HG03108 (cell line): ENCODE results near the gene MTCL3.

ENCODE experiments used
- ATAC-seq: cut with Tn5 transposase; IDR thresholded peaks from one replicate; pipeline ENCODE4 v1.9.1; 2021; ENCODE audit warnings: moderate library complexity; ENCODE audit not compliant: unreplicated experiment

MTCL3 gene

DNA sequence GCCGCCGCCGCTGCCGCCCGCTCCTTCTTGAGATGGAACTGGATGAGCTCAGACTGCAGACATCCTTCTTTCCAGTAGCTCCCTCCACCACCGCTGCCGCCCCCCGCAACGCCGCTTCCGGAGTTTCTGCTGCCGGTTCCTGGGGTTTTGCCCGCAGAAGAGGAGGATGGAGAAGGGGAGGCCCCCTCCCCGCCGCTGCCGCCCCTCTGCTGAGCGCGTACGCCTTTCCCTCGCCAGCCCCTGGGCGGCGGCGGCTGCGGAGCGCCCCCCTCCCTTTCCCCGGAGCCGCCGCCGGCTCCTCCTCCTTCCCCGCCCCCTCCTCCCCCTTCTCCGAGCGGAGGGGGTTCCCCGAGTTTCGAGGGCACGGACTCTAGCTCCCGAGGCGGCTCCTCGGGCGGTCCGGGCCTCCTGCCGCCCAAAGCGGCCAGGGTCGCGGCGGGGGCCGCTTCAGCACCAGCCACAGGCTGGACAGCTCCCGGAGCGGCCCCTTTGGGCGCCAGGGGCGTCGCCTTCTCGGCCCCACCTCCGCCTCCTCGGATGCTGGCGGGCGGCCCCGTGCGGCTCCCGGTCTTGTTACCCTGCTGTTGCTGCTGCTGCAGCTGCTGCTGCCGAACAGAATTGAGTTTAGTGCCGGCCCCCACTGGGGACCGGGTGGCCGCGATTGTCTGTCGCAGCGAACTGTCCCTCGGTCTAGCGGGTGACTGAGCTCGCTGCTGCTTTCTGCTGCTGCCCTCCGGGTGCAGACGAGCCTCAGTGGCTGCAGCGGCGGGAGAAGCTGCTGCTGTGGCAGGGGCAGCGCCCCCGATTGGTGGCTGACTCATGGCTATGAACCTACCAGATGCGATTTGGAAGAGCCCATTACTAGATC lies 3.1 kb downstream of the MTCL3 start:
- peak; percentile 52 for ATAC-seq

DNA sequence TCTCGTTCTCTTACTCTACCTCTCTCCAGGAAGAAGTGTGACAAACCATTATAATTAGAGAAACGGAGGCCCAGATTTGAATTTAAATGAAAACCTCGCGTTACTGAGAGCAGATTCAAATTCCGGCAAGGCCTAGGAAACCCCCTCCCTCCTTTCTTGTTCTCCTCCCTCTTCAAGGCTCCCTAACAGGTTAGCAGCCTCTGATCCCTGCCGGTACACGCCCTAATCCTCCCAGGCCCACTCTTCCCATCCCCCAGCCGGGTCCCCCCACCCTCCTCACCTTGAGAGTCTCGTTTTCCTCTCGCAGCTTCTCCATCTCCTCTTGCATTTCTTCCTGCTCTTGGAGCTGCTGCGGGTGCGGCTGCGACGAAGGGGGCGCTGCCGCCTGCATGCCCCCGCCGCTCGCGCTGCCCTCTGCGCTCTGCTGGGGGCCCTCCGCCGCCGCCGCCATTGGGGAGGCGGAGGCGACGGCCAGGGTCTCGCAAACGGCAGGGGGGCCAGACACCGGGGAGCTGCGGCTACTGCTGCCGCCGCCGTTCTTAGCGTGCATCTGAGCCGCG lies 3.8 kb downstream of the MTCL3 start:
- peak; percentile 1 for ATAC-seq

DNA sequence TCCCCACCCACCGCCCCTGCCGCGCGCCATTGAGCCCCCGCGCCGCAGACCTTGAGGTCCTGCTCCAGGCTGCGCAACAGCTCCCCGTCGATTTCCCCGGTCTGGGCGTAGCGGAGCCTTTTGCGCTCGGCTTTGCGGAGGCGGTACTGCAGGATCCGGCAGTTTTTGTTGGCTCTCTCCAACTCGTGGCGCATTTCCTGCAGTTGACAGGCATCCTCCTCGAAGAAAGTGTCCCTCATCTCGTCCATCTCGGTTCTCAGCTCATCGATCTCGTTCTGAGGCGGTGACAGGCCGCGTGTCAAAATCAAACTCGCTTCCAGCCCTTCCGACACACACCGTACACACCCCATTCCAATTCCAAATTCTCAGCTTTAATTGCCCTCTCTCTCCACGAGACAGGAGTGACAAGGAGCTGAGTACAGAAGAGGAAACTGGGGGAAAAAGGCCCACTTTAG lies 4.3 kb downstream of the MTCL3 start:
- ATAC-seq = no peak

DNA sequence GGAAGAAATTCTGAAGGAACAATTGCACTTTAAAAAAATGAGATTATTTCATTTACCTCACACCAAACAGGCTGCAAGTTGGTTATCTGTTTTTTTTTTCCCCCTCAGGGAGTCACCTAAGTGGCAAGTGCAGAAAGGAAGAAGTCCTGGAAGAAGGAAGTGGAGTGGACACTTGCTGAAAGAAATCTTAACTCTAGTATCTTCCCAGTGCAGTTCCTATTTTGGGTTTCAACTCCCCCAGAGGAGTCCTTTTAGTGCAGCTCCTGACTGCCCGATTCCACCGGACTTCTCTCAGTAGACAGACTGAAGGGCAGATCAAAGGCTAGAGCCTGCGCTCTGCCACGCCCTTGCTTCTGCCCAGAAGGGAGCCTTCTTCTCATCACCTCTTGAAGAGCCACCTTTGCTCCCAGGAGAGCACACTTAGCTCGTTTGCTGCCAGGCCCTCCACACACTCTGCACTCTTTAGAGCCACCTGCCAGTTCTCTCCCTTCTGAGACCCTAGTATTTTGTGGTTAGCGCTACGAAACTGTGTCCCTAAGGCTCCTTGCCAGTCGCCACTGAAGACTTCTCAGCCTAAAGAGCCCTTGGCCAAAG lies 4.9 kb downstream of the MTCL3 start:
- no peak for ATAC-seq

DNA sequence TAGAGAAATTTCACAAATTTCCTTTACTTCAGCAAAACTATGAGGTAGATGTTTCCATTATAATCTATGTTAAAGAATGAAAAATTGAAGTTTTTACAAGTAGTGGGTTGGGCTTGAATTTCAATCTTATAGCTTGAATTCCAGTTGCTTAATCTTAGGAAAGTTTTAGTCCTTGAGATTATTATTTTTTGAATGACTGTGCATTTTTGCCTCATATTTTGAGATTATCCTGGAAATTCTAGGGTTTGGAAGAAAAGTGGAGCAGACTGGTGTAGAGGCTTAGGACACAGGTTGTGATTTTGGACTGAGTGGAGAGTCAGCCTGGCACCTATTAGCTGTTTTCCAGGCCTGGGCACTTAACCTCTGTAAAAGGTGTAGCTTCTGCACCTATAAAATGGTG lies 5.7 kb downstream of the MTCL3 start:
- no peak for ATAC-seq

DNA sequence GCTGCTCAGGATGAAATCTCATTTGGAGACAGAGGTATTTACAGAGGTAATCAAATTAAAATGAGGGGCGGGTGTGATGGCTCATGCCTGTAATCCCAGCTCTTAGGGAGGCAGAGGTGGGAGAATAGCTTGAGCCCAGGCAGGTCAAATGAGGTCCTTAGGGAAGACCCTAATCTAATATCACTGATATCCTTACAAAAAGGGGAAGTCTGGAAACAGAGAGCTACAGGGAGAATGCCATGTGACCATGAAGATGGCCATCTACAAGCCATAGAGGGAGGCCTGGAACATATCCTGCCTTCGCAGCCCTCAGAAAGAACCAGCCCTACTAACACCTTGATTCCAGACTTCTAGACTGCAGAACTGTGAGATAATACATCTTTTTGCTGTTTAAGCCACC lies 8.3 kb downstream of the MTCL3 start:
- ATAC-seq = no peak

DNA sequence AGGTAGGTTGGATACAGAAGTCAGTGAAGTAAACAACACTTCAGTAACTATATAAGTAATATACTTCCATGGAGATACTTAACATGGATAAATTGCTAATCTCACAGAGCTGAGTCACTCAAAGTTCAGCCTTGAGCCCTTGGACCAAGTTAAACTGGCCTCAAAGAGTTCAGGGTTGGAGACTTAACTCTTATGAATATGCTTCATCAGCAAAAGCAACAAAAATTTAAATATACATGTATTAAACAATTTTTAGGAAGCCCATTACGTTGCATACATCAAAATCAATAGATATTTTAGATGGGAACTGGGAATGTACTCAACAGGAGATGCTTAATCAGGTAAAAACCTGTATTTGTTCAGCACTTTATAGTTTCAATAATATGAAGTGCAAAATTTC lies 12.2 kb downstream of the MTCL3 start:
- no peak for ATAC-seq

DNA sequence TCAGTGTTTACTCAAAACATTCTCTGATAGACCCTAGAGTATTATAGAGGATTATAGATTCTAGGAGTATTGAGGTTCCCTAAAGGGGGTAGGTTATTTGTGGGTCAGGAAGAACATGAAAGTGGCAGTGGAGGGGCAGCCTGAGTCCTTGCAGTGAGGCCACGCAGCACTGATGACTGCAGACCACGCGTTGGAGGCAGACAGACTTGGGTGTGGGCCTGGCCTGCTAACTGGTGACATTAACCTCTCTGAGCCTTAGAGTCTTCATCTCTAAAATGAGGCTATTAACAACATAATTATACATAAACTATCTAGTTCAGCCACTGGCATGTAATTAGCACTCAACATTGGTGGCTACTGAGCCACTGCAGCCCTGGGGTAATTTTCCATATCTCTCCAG lies 16.1 kb downstream of the MTCL3 start:
- no peak for ATAC-seq

DNA sequence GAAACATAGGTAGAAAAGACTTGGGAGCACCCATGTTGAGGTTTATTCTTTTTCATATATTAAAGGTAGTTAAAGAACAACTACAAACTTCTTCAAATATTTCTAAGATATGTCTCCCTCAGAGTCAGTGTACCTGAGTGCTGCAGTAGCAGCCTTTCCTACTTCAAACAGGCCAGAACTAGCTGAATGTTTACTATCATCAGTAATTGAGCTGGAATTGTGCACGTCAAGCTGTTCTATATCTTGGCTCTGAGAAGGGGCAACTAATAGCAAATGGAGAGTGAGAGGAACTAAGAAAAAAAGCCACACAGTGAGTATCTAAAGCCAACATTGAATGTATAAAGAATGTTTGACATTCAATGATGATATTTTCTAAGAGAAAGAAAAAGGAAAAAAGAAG lies 21.7 kb downstream of the MTCL3 start:
- ATAC-seq = no peak

DNA sequence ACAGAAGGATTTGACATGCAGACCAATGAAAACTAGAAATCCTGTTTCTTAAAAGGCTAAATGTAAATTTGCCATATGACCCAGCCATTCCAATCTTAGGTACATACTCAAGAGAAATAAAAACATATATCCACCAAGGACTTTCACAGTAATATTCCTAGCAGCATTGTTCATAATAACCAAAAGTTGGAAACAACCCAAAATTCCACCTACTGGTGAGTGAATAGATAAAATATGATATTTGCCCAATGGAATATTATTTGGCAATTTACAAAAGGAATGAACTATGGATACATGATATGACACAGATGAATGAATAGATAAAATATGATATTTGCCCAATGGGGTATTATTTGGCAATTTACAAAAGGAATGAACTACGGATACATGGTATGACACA lies 22.7 kb downstream of the MTCL3 start:
- ATAC-seq = no peak

DNA sequence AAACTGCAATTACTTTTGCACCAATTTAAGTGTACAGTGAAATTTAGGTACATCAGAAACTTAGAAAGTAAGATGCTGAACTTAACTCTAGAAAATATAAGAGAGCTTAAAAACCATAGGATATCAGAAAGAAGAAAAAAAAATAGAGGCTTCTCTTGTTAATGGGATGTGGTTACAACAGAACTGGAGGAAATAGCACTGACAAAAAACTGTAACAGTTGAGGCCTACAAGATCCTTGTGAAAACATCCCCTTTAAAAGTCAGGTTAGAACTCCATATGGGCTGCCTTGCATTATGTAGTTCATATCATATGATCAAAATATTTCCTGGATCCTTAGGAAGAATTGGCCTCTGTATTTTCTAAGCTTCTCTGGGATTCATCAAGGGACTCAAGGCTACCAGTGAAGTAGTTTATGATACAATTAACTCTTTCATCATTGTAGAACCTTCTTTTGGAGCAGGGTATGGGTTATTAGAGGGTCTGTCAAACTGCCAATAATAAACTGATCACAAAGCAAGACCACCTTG lies 24.8 kb downstream of the MTCL3 start:
- ATAC-seq = no peak

DNA sequence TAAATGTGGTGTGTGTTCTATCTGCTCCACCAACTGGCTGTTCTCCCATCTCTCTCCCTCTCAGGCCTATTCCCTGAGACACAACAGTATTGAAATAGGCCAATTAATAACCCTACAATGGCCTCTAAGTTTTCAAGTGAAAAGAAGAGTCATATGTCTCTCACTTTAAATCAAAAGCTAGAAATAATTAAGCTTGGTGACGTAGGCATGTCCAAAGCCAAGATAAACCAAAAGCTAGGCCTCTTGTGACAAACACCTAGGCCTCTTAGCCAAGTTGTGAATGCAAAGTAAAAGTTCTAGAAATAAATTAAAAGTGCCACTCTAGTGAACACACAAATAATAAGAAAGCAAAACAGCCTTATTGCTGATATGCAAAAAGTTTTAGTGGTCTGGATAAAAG lies 29.9 kb downstream of the MTCL3 start:
- ATAC-seq = no peak

DNA sequence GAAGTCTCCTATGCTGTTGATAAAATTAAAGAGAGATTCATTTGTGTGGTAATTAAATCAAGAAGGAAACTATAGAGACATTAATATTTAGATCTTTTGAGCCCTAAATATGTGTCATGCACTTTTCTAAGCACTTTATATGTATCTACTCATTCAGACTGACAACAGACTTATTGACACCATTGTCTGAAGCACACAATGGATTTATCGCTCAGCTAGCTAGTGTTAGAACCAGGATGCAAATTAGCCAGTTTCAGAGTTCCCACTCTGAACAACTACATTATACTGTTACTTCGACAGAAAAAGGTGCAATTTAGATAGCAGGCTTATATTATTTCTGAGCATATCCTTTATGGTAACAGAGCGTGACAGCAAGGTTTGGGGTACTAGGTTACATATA lies 32.2 kb downstream of the MTCL3 start:
- ATAC-seq = no peak

DNA sequence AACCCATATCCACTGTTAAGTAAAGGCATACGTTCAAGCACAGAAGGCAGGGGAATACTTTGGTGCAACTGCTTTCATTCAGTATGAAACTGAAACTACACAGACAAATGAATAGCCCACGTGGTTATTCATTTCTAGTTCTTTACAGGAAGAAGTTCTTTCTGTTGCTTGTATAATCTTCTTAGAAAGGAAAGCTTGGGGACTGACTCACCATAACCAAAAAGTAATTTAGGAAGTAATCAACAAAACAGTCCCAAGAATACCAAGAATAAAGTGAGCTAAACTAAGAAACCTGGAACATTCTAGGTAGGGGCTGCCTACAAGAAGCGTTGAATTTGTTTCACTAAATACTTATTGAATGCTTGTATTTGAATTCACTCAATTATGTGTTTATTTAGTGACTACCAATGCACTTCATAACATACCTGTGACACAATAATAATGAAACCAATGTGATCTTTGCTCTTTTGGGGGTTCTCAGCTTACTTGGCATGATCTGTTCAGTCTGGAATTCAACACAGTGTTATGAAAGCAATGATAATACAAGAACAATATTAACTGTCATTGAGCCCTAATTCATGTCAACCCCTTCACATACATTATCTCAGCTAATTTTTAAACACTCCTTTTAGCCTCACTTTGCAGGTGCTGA lies 34.8 kb downstream of the MTCL3 start:
- ATAC-seq = peak; percentile 100

DNA sequence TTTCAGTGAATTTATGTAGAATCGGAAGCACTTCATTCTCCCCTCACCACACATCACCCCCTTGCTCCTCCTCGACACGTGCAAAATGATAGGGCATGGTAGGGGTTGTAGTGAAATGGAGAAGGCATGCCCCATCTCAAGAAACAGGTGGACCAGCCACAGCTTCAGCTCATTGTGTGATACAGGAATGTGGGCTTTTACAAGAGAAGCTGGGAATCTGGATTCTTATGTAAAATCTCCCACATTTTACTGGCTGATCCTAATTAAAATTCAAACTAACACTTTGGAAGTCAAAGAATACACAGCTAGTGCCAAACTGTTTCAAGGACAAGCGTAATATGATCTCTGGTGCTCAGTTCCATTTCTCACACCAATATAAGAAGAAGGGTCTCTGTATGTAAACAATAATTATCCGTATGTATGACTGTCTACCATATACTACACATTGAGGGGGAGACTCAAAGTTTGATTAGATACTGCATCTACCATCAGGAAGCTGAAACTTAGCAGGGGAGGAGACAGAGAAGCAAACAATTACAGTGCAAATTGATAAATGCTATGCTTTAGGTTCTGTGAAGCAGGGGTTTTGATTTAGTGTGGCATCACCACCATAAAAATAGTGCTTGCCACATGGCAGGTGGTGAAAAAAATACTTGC lies 35.6 kb downstream of the MTCL3 start:
- peak; percentile 6 for ATAC-seq

DNA sequence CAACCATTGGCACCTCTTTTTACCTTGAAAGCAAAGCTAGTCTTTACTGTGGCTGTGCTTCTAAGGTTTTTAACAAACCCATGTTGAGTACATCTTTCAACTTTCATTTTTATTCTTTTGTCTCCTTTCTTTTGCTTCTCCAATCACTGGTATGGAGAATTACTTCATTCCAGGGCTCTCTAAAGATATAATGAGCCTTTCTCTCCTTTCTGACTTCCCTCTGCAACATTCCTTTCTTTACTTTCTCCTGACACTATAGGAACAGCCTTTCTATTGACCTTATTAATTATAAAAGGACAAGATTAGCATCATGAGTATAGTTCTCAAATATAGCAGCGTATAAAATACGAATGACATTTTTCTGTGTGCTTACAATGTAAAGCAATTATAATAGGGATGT lies 36.8 kb downstream of the MTCL3 start:
- no peak for ATAC-seq

DNA sequence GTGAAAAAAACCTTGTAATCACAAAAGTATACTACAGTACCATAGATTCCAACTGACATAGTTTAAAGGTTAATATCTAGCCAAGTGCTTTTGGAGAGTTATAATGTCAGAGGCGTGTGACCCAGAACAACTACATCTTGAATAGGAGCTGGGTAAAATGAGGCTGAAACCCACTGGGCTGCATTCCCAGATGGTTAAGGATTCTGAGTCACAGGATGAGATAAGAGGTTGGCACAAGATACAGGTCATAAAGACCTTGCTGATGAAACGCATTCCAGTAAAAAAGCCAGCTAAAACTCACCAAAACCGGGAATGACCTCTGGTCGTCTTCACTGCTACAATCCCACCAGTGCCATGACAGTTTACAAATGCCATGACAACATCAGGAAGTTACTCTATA lies 37.5 kb downstream of the MTCL3 start:
- no peak for ATAC-seq

DNA sequence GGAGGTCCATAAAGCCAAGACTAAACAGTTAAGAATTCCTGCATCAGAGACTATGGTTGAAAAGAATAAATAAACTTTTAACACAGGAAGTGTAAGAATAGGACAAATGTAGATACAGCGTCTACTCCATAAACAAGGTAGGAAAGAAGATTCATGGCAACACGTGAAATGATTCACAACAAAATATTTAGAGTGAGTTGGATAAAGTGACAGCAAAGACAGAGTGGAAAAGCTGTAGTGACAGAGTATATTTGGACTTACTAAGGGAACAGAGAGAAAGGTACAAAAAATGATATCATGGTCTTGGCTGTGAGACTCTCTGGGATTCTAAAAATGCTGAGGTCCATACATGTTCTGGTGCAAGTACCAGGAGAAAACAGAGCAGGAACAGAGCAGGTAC lies 38.0 kb downstream of the MTCL3 start:
- no peak for ATAC-seq

DNA sequence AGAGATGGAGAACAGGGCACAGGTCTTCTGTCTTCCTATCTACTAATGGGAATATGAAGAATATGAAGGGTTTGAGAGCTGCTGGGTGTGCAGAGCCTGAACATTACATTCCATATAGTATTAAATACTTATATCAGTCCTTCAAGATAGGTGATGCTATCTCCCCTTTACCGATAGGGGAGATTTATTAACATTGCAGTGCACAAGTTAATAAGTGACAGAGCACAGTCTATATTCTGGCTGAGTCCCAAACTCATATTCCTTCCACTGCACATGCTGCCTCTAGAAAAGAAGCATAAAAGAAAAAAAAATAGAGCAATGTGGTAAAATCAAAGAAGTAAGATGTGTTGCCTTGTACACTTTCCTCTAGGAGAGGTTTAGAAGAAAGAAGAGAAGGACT lies 41.5 kb downstream of the MTCL3 start:
- ATAC-seq = no peak

DNA sequence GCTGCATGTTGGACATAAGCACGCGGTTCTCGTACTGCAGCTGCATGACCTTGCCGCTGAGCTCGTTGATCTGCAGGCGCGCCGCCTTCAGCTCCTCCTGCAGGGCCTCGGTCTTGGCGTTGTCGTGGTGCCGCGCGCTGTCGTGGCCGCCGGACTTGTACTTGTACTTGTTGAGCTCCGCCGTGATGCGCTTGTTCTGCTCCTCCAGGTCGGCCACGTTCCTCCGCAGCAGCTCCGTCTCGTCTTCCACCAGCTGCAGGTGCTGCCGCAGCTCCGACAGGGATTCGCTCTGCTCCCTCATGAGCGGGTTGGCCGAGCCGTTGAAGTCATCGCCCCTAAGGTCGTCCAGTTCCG lies 43.3 kb downstream of the MTCL3 start:
- no peak for ATAC-seq

DNA sequence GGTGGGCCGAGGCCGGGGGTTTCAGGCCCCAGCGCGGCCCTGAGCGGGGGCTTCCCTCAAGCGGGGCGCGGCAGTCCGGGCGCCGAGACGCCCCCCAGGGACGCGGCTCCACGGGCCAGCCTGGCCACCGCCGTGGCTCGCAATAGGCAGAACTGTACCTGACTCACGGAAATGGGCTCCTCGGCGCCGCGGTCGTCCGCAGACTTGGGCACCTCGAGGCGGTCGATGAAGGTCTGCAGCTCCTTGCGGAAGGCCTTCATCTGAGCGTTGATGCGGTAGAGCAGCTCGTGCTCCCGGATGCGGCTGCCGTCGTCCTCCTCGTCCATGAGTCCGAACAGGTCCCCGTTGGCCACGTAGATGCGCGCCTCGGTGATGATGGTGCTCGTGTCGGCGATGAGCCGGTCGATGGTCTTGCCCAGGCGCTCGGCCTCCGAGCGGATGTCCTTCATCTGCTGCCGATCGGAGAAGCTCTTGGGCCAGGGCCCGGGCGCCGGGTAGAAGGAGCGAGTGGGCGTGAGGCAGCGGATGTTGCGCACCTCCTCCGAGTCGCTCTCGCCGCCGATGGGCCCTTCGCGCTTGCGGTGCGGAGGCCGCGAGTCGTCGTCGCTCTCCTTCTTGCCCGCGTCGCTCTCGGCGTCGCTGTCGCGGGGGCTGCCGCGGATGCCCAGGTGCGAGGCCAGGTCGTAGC lies 43.9 kb downstream of the MTCL3 start:
- ATAC-seq = no peak
